Right renal pelvis (tissue), 4 donors: ENCODE measurements around the gene TRIM40. TPM values are rescaled to one million over a fixed set of nuclear protein-coding genes. Genes with fewer than 3 reads are reported as not detected.

Experiments
- DNase-seq, 4 donors: peaks; one replicate each; pipeline ENCODE4 v3.0.0-alpha.2; 2013; ENCODE audit warnings: low read depth in 4 of 4, low spot score in 3 of 4, missing footprints in 1 of 4
- polyA plus RNA-seq, 4 donors: library from polyadenylated mRNA; unstranded; fragments of 120-200 nt; gene quantifications; one replicate each; pipeline ENCODE4 v1.2.1, GENCODE V29; 2013; ENCODE audit not compliant: insufficient read length in 4 of 4

The TRIM40 gene, protein sequence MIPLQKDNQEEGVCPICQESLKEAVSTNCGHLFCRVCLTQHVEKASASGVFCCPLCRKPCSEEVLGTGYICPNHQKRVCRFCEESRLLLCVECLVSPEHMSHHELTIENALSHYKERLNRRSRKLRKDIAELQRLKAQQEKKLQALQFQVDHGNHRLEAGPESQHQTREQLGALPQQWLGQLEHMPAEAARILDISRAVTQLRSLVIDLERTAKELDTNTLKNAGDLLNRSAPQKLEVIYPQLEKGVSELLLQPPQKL
- under 1 TPM in 2 of 4 donors, not detected in 2; 0.06 to 0.14 TPM for polyA plus RNA-seq

DNA sequence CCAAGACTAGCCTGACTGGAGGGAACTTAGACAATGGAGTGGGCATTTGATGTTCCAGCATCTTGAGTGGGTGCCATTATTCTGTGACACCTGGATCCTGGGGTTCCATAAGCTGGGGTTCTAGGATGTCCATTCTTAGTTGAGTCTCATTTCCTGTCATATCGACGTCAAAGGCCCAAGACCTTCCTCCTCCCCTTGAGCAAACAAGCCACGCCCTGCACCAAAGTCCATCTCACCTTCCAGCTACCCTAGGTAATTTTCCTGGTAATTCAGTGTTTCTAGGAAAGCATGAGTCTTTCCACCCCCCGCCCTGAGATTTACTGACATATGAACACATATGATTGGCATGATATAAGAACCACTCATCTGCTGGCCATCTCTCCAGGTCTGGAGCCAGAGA is at the start of gene TRIM40:
TSS of gene TRIM40 (plus strand) at position 384 of the 400 bp plus-strand sequence. CDS start 897 bp downstream, outside the sequence.
- no peak for DNase-seq

DNA sequence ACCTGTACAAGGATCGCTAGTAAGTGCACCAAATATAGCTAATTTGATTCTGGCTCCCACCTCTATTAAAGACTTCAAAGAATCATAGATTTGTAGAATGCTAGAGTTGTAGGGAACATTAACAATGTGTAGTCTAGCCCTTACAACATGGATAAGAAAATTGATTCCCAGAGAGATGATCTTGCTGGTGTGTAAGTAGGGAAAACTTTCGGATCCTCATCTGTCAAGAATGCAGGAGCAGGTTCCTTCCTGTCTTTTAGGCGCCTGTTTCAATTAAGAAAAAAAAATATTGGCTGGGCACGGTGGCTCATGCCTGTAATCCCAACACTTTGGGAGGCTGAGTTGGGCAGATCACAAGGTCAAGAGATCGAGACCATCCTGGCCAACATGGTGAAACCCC is 48.1 kb upstream of the TRIM40 start:
- no peak for DNase-seq

DNA sequence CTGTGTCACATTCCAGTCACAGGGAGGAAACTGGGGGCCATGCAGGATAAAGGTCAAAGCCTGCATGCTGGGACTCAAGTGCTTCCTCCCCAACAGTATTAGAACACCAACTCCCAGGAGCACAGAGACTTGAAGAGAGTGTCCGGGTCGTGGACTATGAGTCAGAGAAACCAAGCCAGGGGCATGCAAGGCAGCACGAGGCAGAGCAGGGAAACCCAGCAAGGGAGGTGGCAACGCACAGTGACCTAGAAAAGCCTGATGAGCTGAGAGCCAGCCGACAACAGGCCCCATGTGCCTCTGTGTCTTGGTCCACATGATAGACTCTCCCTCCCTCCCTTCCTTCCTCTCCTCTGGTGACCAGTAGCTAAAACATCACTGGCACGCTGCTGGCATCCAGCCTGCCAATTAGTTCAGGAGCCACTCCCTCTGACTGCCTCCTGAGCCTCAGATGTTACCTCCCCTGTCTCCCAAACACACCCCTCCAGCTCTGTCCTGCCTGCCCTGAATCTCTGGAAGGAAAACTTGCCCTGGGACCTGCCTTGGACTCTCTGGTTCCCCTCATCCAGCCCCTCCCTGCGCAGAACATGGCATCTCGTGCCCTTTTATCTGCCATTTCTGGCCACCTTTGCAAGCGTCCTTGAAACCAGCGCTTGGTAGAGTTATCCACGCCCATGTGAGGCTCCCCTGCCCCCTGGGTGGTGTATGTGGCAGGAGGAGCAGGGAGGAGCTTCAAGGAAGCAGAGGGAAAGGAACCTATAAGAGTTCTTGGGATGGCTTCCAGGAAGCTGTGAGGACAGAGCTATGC is 44.2 kb upstream of the TRIM40 start:
- no peak for DNase-seq

DNA sequence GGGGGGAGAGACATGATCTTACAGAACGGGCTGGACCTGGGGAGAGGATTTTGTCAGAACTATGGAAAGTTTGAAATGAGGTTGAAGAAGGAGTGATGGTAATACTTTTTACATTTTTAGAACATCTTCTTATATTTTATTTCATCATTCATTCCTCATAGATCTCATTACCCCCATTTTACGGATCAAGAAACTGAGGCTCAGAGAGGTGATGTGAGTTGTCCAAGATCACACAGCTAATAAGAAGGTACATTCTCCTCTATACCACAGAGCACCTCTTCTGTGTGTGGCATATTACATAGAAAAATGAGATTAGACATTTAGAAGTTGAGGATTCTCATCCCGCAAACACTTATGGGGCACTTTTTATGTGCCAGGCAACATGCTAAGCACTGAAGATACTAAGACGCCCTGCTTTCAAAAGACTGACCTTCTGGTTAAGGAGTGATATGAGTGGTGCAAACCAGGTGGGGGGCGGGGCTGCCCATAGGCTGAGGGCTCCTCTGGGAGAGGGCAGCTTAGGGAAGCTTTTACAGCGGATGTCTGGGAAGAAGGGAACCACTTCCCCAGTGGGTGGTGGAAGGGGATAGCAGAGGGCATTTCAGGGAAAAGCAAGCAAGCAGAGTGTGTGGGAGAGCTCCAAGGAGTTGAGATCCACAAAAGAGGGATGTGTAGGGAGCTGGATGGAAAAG is 42.9 kb upstream of the TRIM40 start:
- DNase-seq = no peak

DNA sequence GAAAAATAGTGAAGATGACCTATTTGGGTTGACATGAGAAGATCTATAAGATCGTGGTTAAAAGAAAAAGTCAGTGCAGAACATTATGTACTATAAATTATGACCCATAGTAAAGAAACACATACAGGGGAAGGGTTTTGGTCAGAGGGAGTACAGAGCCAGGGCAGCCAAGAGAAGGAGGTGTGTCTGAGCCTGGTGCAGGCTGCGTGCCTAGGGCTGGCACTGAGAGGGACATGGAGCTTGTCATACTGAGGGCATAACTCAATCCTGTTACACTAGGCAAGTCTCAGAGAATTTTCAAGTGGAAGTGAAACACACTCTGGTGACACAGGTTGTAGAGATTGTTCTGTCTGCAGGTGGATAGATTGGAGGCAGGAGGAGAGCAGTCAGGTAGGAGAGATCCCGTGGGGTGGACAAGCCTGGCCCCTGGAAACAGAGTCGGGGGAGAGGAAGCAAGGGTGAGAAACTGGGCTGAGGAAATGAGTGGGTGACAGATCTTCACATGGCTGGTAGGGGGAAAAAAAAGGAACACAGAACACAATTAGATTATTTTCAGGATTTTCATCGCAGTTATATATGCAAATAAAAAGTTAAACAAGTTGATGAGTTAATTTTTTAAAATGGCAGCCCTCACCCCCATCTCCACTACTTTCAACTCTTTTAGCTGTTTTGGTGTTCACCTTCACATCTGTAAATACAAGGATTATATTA is 41.8 kb upstream of the TRIM40 start:
- no peak for DNase-seq

DNA sequence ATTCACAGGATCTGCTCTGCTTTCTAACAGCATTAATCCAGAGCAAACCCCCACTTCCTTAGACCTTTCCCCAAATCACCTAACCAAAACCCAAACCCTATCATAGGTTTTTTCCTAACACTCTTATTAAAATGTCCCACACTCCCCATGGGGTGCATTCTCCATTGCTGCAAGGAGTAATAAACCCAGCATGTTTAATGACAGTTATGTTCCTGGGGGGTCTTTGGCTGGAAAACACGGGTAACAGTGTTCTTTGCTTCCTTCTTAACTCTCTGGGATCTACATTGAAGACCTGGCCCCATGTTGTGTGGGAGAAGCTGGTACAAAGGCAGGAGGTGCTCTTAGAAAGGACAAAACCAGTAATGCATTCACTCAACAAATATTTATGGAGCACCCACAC is 39.1 kb upstream of the TRIM40 start:
- no peak for DNase-seq

DNA sequence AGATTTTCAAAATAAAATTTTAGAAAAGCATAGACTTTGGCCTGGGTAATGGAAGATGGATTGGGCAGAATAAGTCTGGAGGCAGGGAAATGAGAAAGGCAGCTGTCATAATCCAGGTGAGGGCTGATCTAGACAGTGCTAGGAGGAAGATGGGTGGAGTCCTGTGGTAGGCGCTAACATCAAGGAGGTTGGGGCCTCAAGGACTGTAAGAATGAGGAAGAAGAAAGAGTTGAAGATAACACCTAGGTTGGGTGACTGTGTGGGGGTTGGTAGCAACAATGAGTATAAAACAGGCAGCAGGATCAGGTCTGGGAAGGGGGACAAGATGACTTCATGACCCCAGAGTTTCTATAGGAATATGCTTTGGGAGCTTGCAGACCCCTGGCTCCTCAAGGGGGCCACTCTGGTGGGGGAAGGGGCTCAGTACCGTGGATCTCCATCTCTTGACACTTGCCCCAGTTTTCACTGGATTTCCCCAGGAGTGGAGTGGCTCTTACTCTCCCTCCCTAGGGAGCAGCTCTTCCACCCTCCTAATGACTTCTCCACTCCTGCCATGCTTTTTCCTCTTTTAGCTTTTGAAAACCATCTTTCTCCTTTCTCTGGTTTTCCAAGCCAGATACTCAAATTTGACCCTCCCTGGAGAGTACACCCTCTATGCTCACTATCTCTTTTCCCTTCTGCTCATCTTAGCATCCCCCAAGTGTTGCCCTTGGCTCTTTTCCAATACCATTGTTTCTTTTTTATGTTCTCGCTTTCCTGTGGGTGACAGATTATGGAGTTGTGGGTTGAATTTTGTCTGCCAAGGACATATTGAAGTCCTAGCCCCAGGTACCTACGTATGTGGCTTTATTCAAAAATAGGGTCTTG is 37.8 kb upstream of the TRIM40 start:
- DNase-seq = no peak

DNA sequence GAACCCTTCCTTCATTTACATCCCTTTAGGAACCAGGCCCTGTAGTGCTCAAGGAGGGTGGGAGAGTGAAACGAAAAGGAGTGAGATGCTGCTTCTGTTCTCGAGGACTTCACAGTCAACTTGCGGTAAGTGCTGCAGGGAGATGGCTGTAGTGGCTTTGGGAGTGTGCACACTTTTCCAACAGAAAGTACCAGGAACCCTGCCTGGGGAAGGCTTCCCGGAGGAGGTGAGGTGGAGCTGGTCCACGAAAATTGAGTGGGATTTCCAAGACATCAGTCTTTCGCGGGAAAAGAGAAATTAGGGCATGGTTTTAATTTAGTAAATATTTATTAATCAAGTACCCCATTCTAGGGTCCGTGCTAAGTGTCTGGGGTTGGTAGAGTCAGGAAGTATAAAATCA is 35.8 kb upstream of the TRIM40 start:
- DNase-seq = no peak

DNA sequence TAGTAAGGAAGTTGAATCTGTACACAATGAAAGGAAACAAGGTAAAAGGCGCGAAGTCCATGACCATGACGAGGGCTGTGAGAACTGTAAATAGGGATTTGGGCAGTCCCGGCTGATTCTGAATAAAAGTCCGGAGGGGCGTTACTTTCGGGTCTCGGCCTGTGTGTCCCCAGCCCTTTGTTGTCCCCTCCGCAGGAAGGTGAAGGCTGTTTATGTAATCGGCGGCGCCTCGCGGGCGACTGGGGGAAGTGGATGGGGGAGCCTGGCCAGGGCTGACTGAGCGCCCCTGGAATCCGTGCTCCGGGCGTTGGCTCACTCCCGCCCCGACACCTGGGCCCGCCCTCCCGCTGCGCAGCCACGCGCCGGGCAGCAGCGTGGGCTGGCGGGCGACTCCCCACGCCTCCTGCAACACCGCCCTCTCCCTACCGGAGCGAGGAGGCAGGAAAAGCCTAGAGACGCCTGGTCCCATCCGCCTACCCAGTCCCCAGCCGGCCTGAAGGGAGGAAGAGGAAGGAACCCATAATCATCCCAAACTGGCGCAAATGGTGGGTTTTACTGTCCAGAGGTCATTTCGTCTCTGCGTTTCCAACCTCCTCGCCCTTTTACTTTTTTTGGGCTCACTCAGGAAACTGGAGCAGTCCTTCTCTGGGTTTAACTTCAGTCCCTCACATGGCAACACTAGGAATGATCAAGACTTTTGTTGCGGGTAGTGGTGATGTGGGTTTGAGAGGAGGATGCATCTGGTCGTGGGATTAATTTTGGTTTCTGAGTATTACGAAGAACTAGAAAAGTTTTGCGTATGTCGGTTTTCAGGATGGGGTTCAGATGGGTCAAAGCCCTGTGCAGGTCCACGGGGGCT is 35.1 kb upstream of the TRIM40 start:
- no peak for DNase-seq

DNA sequence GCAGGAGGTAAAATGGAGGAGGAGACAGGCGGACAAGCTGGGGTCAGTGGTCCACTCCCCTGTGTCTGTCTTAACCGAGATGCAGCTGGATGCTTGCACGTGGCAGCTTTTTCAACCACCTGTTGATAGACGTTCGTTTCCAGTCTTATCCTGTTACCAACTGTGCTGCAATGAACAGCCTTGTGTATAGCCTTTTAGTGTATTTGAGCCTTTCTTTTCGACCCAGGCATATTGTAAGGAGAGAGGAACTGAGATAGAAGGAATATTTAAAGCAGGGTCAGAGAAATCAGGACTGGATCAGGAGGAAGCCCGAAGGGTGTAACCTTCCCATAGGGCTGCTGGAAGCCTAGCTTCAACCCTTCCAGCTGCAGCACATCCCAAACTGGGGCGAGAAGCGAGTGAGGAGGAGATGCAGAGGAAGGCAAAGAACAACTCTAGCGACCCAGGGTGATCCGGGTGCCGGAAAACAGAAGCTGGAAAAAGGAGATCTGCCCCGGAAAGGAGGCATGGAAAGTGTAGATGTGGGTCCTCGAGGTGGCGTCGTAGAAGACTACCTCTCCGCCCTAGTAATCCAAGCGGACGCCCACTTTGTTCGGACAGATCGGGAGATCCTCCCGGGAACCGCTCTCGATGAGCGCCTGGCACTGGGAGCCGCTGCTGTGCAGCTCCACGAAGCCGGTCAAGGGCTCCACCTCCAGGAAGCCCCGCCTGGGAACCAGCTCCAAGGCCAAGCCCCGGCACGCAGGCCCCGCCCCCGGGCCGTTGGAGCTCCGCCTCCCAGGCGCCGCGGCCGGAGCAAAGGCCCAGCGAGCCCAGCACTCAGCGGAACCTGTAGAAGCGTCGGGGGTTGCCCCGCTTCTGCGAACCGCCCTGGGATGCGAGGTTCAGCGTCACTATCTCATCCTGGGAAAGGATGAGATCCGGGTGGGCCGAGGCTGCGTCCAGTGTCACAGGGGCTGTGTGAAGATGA is 34.2 kb upstream of the TRIM40 start:
- DNase-seq = peak; percentile 60 to 71 (median 62)

DNA sequence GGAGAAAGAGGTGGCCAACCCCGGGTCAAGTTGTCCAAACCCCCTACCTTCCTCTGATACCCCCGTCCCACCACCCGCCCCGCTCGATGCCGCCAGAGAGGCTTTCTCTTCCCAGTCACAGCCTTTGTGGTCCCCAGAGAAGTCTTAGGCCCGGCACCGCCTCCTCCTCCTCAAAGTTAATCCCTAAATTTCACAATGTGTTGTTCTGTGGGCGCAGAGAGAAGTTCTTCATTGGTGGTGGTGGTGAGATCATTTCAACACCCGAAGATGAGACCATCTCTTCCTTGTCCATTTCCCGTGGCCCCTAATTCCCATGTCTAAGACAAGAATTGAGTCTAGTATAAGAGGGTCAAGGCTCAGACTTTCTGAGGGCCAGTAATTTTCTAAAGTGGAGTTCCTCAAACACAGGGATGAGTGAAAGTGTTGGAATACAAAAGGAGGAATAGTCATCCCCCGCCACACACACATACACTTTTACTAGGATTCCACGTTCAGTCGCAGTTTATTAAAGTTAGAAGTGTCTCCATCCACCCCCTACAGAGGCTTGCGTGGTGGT is 33.4 kb upstream of the TRIM40 start:
- no peak for DNase-seq

DNA sequence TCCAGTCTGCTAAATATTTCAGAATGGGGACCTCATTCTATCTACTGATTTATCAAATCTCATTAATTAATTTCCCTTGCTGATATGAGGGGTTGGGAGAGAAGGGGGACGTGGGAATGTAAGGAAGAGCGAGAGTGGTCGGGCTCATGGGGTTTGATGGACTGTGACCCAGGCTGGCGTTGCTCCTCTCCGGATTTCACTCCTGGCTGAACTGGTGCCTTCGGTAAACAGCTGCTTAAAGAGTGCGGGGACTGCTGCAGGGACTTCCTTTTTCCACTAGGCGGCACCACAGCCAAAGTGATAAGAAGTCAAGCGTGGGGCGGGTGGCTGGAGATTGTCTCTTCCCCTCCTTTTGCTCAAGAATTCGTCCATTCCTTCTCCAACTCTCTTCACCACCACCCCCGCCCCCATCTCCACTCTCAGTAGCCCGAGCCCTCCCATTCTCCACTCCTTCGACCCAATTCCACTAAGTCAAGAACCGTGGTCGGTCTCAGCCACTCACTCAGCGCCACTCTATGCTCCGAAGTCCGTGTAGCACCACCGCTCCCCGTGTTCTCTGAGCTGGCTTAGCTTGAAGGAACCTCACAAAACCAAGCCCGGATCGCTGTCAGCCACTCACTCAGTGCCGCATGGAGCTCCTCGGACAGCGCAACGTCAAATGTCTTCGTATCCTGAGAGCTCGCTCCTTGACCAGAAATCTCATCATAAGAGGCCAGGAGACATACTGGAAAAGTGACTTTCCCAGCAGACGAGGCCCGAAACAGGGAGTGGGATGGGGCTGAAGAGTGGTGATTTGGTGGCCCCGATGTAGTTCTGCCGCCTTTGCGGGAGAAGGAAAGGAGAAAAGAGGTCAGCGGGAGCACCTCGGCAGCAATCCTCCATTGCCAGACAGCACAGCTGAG is 32.7 kb upstream of the TRIM40 start:
- peak; percentile 75 to 83 (median 80) for DNase-seq

DNA sequence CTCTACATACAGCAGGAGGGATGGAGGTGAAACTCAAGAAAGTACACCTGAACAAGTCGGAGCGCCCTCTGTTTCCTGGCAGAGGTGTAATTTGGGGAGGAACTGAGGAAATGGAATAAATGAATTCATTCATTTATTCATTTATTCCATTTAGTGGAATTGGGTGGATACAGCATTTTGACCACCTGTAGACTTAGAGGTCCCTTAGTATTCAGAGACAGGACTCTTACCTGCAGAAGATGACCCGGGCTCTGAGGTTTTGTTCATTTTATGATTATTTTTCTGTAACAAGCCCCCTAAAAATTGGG is 32.1 kb upstream of the TRIM40 start:
- DNase-seq = no peak

DNA sequence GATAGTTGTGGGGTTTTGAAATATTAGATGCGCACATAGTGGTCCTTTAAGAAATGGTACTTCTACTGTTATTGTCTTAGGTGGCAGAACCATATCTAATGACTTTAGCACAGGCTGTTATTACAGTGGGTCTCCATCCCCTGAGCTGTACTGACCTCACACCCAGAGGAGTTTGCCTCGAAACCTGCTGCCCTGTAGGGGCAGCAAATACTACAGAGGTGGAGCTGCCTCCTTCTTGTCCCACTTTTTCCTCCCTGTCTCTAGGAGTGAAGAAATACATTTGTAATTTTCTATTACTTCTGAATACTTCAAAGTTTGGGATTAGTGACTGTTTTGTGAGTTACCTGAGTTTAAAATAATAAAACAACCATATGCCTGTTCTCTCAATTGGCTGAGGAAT is 31.3 kb upstream of the TRIM40 start:
- DNase-seq = no peak

DNA sequence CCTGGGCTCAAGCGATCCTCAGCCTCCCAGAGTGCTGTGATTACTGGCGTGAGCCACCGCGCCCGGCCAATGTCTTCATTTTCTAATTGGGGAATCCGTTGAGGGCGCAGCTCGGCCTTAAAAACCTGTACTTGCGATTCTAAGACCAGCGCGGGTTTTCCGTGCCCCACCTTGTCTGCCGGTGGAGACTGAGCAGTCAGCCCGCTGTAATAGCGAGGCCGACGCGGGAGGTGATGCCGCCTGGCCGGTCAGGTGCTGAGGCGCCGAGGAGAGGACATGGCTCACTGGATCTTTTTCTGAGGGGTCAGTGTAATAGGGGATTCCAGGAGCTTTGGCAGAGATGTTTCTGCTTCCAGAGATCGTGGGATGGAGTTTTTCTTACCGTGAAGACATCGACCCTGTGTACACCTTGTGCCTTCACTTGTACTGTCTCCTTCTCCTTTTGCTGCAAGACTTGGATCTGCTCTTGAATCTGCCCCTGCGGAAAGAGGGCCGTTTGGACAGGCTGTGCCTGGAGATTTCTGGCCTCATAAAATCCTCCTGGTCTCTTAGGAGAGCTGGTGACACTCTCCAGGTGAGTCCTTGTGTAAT is 24.6 kb upstream of the TRIM40 start:
- no peak for DNase-seq

DNA sequence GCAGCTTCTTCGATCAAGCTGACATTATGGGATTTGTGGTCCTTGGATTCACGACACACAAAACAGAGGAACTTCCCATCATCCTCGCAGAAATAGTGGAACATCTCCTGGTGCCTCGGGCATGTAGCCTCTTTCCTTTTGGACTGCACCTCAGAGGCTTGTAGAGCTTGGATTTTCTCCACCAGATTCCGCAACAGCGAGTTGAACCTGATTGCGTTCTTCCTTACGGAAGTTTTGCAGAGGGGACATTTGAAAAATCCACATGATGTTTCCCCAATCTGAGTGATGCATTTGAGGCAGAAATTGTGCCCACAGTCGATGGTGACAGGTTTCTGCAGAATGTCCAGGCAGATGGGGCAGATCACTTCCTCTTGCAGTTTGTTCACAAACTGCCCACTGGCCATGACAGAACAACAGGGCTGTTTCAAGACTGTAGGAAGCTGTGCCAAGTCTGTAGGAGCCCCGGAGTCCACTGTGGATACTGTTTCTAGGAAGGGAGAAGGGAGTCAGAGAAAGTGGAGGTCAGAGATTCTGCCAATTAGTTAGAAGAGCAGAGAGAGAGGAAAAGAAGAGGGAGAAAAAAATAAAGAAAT is 23.4 kb upstream of the TRIM40 start:
- no peak for DNase-seq
